ENCODE measurements around the gene DDAH1.
"Not testable (repeated sequence)": the region's sequence is repeated elsewhere in the genome, so short reads cannot be mapped to it uniquely, and the experiment has no call there.

DNA sequence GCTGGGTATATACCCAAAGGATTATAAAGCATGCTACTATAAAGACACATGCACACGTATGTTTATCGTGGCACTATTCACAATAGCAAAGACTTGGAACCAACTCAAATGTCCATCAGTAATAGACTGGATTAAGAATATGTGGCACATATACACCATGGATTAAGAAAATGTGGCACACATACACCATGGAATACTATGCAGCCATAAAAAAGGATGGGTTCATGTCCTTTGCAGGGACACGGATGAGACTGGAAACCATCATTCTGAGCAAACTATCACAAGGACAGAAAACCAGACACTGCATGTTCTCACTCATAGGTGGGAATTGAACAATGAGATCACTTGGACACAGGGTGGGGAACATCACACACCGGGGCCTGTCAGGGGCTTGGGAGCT, 49.0 kb upstream of the DDAH1 start:
- TF ChIP-seq CTCF (IDR thresholded peaks at IDR 0.05; ENCODE audit: low read depth, low read length, missing input control); RAD21 (IDR thresholded peaks at IDR 0.05); EGR1 (IDR thresholded peaks at IDR 0.05; ENCODE audit: low read depth in 2 of 2); GABPA (IDR thresholded peaks at IDR 0.05 in 1 of 2, conservative IDR thresholded peaks at IDR 0.05 in 1 of 2); YY1 (IDR thresholded peaks at IDR 0.05); REST (IDR thresholded peaks at IDR 0.05); RXRA (IDR thresholded peaks at IDR 0.05); JUND (IDR thresholded peaks at IDR 0.05); TAF1 (conservative IDR thresholded peaks at IDR 0.05); SP1 (IDR thresholded peaks at IDR 0.05); ZBTB33 (IDR thresholded peaks at IDR 0.05); FOXA1 (IDR thresholded peaks at IDR 0.05): not testable (repeated sequence)
- TF ChIP-seq, protein P1, sequence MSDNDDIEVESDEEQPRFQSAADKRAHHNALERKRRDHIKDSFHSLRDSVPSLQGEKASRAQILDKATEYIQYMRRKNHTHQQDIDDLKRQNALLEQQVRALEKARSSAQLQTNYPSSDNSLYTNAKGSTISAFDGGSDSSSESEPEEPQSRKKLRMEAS (IDR thresholded peaks at IDR 0.05), result not testable (repeated sequence)
- TF ChIP-seq, protein P2, sequence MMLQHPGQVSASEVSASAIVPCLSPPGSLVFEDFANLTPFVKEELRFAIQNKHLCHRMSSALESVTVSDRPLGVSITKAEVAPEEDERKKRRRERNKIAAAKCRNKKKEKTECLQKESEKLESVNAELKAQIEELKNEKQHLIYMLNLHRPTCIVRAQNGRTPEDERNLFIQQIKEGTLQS (IDR thresholded peaks at IDR 0.05), result not testable (repeated sequence)
